Liver (tissue), 3 donors: ENCODE measurements around the gene IKZF4.

Experiments used
- EGR1 ChIP-seq, 2 donors: IDR thresholded peaks; 2 replicates each; pipeline ENCODE4 v1.6.1; 2016 to 2018; ENCODE audit warnings: antibody characterized with exemption in 2 of 2, low read depth in 2 of 2
- GABPA ChIP-seq, 2 donors: IDR thresholded peaks in 1 of 2; conservative IDR thresholded peaks in 1 of 2; 2 replicates each; pipeline ENCODE4 v1.6.1; 2016; ENCODE audit warnings: antibody characterized with exemption in 2 of 2, mild to moderate bottlenecking in 1 of 2, moderate library complexity in 1 of 2
- JUND ChIP-seq, 2 donors: IDR thresholded peaks; 2 replicates each; pipeline ENCODE4 v1.6.1; 2016; ENCODE audit warnings: antibody characterized with exemption in 2 of 2
- MAX ChIP-seq: IDR thresholded peaks from 2 replicates; pipeline ENCODE4 v1.6.1; 2016; ENCODE audit warnings: antibody characterized with exemption
- RAD21 ChIP-seq, 2 donors: IDR thresholded peaks; 2 replicates each; pipeline ENCODE4 v1.6.1; 2016; ENCODE audit warnings: antibody characterized with exemption in 2 of 2, mild to moderate bottlenecking in 2 of 2
- SP1 ChIP-seq: IDR thresholded peaks from 2 replicates; pipeline ENCODE4 v1.6.1; 2018; ENCODE audit warnings: antibody characterized with exemption, mild to moderate bottlenecking
- TAF1 ChIP-seq: conservative IDR thresholded peaks from 2 replicates; pipeline ENCODE4 v1.6.1; 2016; ENCODE audit warnings: antibody characterized with exemption, mild to moderate bottlenecking
- YY1 ChIP-seq: IDR thresholded peaks from 2 replicates; pipeline ENCODE4 v1.6.1; 2016; ENCODE audit warnings: antibody characterized with exemption, mild to moderate bottlenecking
- ZBTB33 ChIP-seq: IDR thresholded peaks from 2 replicates; pipeline ENCODE4 v1.6.1; 2016; ENCODE audit warnings: antibody characterized with exemption
- TF ChIP-seq, protein P1 (sequence below): fragments of 150-350 bp; IDR thresholded peaks from 2 replicates; pipeline ENCODE4 v1.5.1; 2017; ENCODE audit warnings: improper control_type of control experiment, low read depth, low read length; ENCODE audit not compliant: missing input control
- TF ChIP-seq, protein P2 (sequence below): IDR thresholded peaks from 2 replicates; pipeline ENCODE4 v1.6.1; 2016; ENCODE audit warnings: antibody characterized with exemption, mild to moderate bottlenecking
- donor health status: healthy.
- donor health status: healthy.

- TF ChIP-seq SP1 (no peak), YY1 (no peak), RAD21 (IDR thresholded peaks at IDR 0.05) (no peak), GABPA (IDR thresholded peaks at IDR 0.05 in 1 of 2, conservative IDR thresholded peaks at IDR 0.05 in 1 of 2) (no peak), TAF1 (no peak), EGR1 (IDR thresholded peaks at IDR 0.05; ENCODE audit: low read depth in 2 of 2) (no peak), ZBTB33 (no peak), JUND (IDR thresholded peaks at IDR 0.05) (no peak), MAX (no peak)
- TF ChIP-seq, protein P1, sequence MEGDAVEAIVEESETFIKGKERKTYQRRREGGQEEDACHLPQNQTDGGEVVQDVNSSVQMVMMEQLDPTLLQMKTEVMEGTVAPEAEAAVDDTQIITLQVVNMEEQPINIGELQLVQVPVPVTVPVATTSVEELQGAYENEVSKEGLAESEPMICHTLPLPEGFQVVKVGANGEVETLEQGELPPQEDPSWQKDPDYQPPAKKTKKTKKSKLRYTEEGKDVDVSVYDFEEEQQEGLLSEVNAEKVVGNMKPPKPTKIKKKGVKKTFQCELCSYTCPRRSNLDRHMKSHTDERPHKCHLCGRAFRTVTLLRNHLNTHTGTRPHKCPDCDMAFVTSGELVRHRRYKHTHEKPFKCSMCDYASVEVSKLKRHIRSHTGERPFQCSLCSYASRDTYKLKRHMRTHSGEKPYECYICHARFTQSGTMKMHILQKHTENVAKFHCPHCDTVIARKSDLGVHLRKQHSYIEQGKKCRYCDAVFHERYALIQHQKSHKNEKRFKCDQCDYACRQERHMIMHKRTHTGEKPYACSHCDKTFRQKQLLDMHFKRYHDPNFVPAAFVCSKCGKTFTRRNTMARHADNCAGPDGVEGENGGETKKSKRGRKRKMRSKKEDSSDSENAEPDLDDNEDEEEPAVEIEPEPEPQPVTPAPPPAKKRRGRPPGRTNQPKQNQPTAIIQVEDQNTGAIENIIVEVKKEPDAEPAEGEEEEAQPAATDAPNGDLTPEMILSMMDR: no peak
- TF ChIP-seq, protein P2, sequence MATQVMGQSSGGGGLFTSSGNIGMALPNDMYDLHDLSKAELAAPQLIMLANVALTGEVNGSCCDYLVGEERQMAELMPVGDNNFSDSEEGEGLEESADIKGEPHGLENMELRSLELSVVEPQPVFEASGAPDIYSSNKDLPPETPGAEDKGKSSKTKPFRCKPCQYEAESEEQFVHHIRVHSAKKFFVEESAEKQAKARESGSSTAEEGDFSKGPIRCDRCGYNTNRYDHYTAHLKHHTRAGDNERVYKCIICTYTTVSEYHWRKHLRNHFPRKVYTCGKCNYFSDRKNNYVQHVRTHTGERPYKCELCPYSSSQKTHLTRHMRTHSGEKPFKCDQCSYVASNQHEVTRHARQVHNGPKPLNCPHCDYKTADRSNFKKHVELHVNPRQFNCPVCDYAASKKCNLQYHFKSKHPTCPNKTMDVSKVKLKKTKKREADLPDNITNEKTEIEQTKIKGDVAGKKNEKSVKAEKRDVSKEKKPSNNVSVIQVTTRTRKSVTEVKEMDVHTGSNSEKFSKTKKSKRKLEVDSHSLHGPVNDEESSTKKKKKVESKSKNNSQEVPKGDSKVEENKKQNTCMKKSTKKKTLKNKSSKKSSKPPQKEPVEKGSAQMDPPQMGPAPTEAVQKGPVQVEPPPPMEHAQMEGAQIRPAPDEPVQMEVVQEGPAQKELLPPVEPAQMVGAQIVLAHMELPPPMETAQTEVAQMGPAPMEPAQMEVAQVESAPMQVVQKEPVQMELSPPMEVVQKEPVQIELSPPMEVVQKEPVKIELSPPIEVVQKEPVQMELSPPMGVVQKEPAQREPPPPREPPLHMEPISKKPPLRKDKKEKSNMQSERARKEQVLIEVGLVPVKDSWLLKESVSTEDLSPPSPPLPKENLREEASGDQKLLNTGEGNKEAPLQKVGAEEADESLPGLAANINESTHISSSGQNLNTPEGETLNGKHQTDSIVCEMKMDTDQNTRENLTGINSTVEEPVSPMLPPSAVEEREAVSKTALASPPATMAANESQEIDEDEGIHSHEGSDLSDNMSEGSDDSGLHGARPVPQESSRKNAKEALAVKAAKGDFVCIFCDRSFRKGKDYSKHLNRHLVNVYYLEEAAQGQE: no peak
These were observed 25.4 kb downstream of the IKZF4 start for GRCh38 chr12:56046027-56046780.
